ENCODE measurements around the gene SLC26A8.

SLC26A8 gene

GRCh38 chr6:35900448-35900847, 124.0 kb downstream of the SLC26A8 start:
- H3K27ac ChIP-seq (ENCODE audit: low read depth, low read length) = no peak overlapping the region
- H3K9me3 ChIP-seq (ENCODE audit: insufficient read depth, low read depth, low read length) = no peaks in the 10 kb centered on the region
- no peak overlapping the region for H4K8ac ChIP-seq (ENCODE audit: low read depth, low read length)
- DNase-seq = no peak
- H3K23ac ChIP-seq (ENCODE audit: low read length) = no peak overlapping the region
- H2BK120ac ChIP-seq (ENCODE audit: insufficient read depth, low read length, poor library complexity) = no peak overlapping the region
- H2AK5ac ChIP-seq (ENCODE audit: low read length) = no peak overlapping the region
- H2BK12ac ChIP-seq (ENCODE audit: low read length) = no peak overlapping the region
- peaks cover 7% of the 10 kb centered on the region in 2 experiments for H3K4me1 ChIP-seq (ENCODE audit: control insufficient read depth in 1 of 2, insufficient read depth in 2 of 2, low read length in 2 of 2)
- no peaks in the 10 kb centered on the region for H3K27me3 ChIP-seq (ENCODE audit: insufficient read depth, low read length)
- H2AFZ ChIP-seq (ENCODE audit: insufficient read depth, low read length, poor library complexity) = no peak overlapping the region
- no peak overlapping the region for H2BK5ac ChIP-seq (ENCODE audit: low read depth, low read length, poor library complexity)
- no peak overlapping the region for H4K91ac ChIP-seq (ENCODE audit: low read depth, low read length)
- peaks cover 0 to 5% of the 10 kb centered on the region in 2 experiments for H3K36me3 ChIP-seq (ENCODE audit: control insufficient read depth in 1 of 2, insufficient read depth in 2 of 2, low read length in 2 of 2)
- no peak overlapping the region for H3K4ac ChIP-seq (ENCODE audit: low read depth, low read length)
- WGBS (ENCODE audit: extremely low coverage, insufficient coverage, insufficient read length) = 100% methylated on average over 2 of the region's 4 CpGs
- H3K9ac ChIP-seq (ENCODE audit: low read length) = no peak overlapping the region
- no peak overlapping the region for H3K4me2 ChIP-seq (ENCODE audit: low read length)
- no peak overlapping the region for H3K14ac ChIP-seq (ENCODE audit: low read length)
- H3K79me2 ChIP-seq (ENCODE audit: control insufficient read depth, insufficient read depth, low read length, poor library complexity) = peaks cover 5% of the 10 kb centered on the region
- H4K12ac ChIP-seq (ENCODE audit: low read depth, low read length) = no peak overlapping the region
- H3K18ac ChIP-seq (ENCODE audit: low read length) = no peak overlapping the region
- H3K4me3 ChIP-seq (ENCODE audit: low read depth, low read length) = no peak overlapping the region
- H3K79me1 ChIP-seq (ENCODE audit: low read length) = peaks cover 3% of the 10 kb centered on the region

- H4K12ac ChIP-seq (ENCODE audit: low read depth, low read length) = no peak overlapping the region
- H3K36me3 ChIP-seq (ENCODE audit: control insufficient read depth in 1 of 2, insufficient read depth in 2 of 2, low read length in 2 of 2) = peaks cover 0 to 2% of the 10 kb centered on the region in 2 experiments
- no peak overlapping the region for H3K4ac ChIP-seq (ENCODE audit: low read depth, low read length)
- no peak overlapping the region for H4K8ac ChIP-seq (ENCODE audit: low read depth, low read length)
- no peak overlapping the region for H3K4me3 ChIP-seq (ENCODE audit: low read depth, low read length)
- no peak for DNase-seq
- H3K79me2 ChIP-seq (ENCODE audit: control insufficient read depth, insufficient read depth, low read length, poor library complexity) = peaks cover 3% of the 10 kb centered on the region
- H3K79me1 ChIP-seq (ENCODE audit: low read length) = peaks cover 5% of the 10 kb centered on the region
- no peak overlapping the region for H3K18ac ChIP-seq (ENCODE audit: low read length)
- H3K9me3 ChIP-seq (ENCODE audit: insufficient read depth, low read depth, low read length) = no peaks in the 10 kb centered on the region
- no peak overlapping the region for H3K4me2 ChIP-seq (ENCODE audit: low read length)
- H4K91ac ChIP-seq (ENCODE audit: low read depth, low read length) = no peak overlapping the region
- WGBS (ENCODE audit: extremely low coverage, insufficient coverage, insufficient read length) = no CpG with 5 or more reads among the region's 2 CpGs
- H3K4me1 ChIP-seq (ENCODE audit: control insufficient read depth in 1 of 2, insufficient read depth in 2 of 2, low read length in 2 of 2) = peaks cover 12 to 18% of the 10 kb centered on the region in 2 experiments
- H2BK120ac ChIP-seq (ENCODE audit: insufficient read depth, low read length, poor library complexity) = no peak overlapping the region
- no peak overlapping the region for H3K14ac ChIP-seq (ENCODE audit: low read length)
- no peak overlapping the region for H2AK5ac ChIP-seq (ENCODE audit: low read length)
- no peak overlapping the region for H2BK5ac ChIP-seq (ENCODE audit: low read depth, low read length, poor library complexity)
- H3K23ac ChIP-seq (ENCODE audit: low read length) = no peak overlapping the region
- no peak overlapping the region for H3K27ac ChIP-seq (ENCODE audit: low read depth, low read length)
- H2BK12ac ChIP-seq (ENCODE audit: low read length) = no peak overlapping the region
- no peaks in the 10 kb centered on the region for H3K27me3 ChIP-seq (ENCODE audit: insufficient read depth, low read length)
- H3K9ac ChIP-seq (ENCODE audit: low read length) = no peak overlapping the region
- no peak overlapping the region for H2AFZ ChIP-seq (ENCODE audit: insufficient read depth, low read length, poor library complexity)
Measured at GRCh38 chr6:35898003-35898402, 126.4 kb downstream of the SLC26A8 start.

GRCh38 chr6:35897486-35897885, 127.0 kb downstream of the SLC26A8 start:
- Histone ChIP-seq H3K27me3 (ENCODE audit: insufficient read depth, low read length) (no peaks in the 10 kb centered on the region), H3K4ac (ENCODE audit: low read depth, low read length) (peak overlapping the region; percentile 62), H2BK120ac (ENCODE audit: insufficient read depth, low read length, poor library complexity) (no peak overlapping the region), H3K4me3 (ENCODE audit: low read depth, low read length) (no peak overlapping the region), H3K4me2 (ENCODE audit: low read length) (no peak overlapping the region), H2BK5ac (ENCODE audit: low read depth, low read length, poor library complexity) (no peak overlapping the region), H2AFZ (ENCODE audit: insufficient read depth, low read length, poor library complexity) (no peak overlapping the region), H3K23ac (ENCODE audit: low read length) (no peak overlapping the region), H3K79me1 (ENCODE audit: low read length) (peaks cover 5% of the 10 kb centered on the region), H3K9me3 (ENCODE audit: insufficient read depth, low read depth, low read length) (no peaks in the 10 kb centered on the region), H3K9ac (ENCODE audit: low read length) (no peak overlapping the region), H3K18ac (ENCODE audit: low read length) (no peak overlapping the region), H2BK12ac (ENCODE audit: low read length) (no peak overlapping the region), H3K14ac (ENCODE audit: low read length) (no peak overlapping the region), H2AK5ac (ENCODE audit: low read length) (no peak overlapping the region), H4K8ac (ENCODE audit: low read depth, low read length) (no peak overlapping the region), H3K36me3 (ENCODE audit: control insufficient read depth in 1 of 2, insufficient read depth in 2 of 2, low read length in 2 of 2) (peaks cover under 1 to 2% of the 10 kb centered on the region in 2 experiments), H4K12ac (ENCODE audit: low read depth, low read length) (no peak overlapping the region), H4K91ac (ENCODE audit: low read depth, low read length) (no peak overlapping the region), H3K27ac (ENCODE audit: low read depth, low read length) (no peak overlapping the region), H3K79me2 (ENCODE audit: control insufficient read depth, insufficient read depth, low read length, poor library complexity) (peaks cover 3% of the 10 kb centered on the region), H3K4me1 (ENCODE audit: control insufficient read depth in 1 of 2, insufficient read depth in 2 of 2, low read length in 2 of 2) (peaks cover 12 to 19% of the 10 kb centered on the region in 2 experiments)
- peak; percentile 78 to 92 for DNase-seq
- no CpG with 5 or more reads among the region's 4 CpGs for WGBS (ENCODE audit: extremely low coverage, insufficient coverage, insufficient read length)

DNA sequence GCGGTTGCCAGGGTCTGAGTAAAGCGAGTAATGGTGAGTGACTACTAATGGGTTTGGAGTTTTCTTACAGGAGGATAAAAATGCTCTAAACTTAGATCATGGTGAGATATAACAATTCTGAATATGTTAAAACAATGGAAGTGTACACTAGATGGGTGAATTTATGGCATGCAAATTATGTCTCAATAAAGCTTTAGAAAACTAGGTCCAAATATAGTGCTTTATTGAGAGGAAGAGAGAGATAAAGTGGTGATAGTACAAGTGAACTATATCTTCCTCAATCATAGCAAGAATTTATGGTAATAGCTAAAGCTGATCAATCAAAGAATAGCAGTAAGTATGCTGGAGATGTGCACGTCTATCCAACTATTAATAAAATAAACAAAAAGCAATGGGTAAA, 127.4 kb downstream of the SLC26A8 start:
- whole genome bisulfite sequencing (ENCODE audit: extremely low coverage, insufficient coverage, insufficient read length) = no CpG with 5 or more reads among the region's 3 CpGs
- Histone ChIP-seq H3K23ac (ENCODE audit: low read length) (no peak overlapping the region), H3K4ac (ENCODE audit: low read depth, low read length) (no peak overlapping the region), H2AK5ac (ENCODE audit: low read length) (no peak overlapping the region), H2AFZ (ENCODE audit: insufficient read depth, low read length, poor library complexity) (no peak overlapping the region), H3K79me1 (ENCODE audit: low read length) (peaks cover 5% of the 10 kb centered on the region), H2BK120ac (ENCODE audit: insufficient read depth, low read length, poor library complexity) (no peak overlapping the region), H3K9me3 (ENCODE audit: insufficient read depth, low read depth, low read length) (no peaks in the 10 kb centered on the region), H3K27ac (ENCODE audit: low read depth, low read length) (no peak overlapping the region), H2BK12ac (ENCODE audit: low read length) (no peak overlapping the region), H3K27me3 (ENCODE audit: insufficient read depth, low read length) (no peaks in the 10 kb centered on the region), H4K8ac (ENCODE audit: low read depth, low read length) (no peak overlapping the region), H4K91ac (ENCODE audit: low read depth, low read length) (no peak overlapping the region), H3K9ac (ENCODE audit: low read length) (no peak overlapping the region), H3K4me1 (ENCODE audit: control insufficient read depth in 1 of 2, insufficient read depth in 2 of 2, low read length in 2 of 2) (peaks cover 12 to 19% of the 10 kb centered on the region in 2 experiments), H4K12ac (ENCODE audit: low read depth, low read length) (no peak overlapping the region), H2BK5ac (ENCODE audit: low read depth, low read length, poor library complexity) (no peak overlapping the region), H3K36me3 (ENCODE audit: control insufficient read depth in 1 of 2, insufficient read depth in 2 of 2, low read length in 2 of 2) (peaks cover 2% of the 10 kb centered on the region in 2 experiments), H3K79me2 (ENCODE audit: control insufficient read depth, insufficient read depth, low read length, poor library complexity) (peaks cover 3% of the 10 kb centered on the region), H3K4me3 (ENCODE audit: low read depth, low read length) (no peak overlapping the region), H3K14ac (ENCODE audit: low read length) (no peak overlapping the region), H3K18ac (ENCODE audit: low read length) (no peak overlapping the region), H3K4me2 (ENCODE audit: low read length) (no peak overlapping the region)
- peak in 1 of 2 donors; percentile 55 for DNase-seq

Measured in trophoblast cell (in vitro differentiated cells and primary cell).